Spinal cord (tissue), 10 donors: Measurements from ENCODE around the gene TIGD6. TPM values are rescaled to one million over a fixed set of nuclear protein-coding genes. Genes with fewer than 3 reads are reported as not detected.

ENCODE experiments used
- DNase-seq, 6 donors: peaks; one replicate each; pipeline versions ENCODE4 v3.0.0 to v3.0.0-alpha.2; 2013 to 2015; ENCODE audit warnings: low spot score in 6 of 6, low read depth in 4 of 6
- H3K27ac ChIP-seq: one replicate; pipeline ENCODE4 v1.5.1; 2013; ENCODE audit warnings: low read depth, low read length, control low read depth
- H3K27me3 ChIP-seq: one replicate; pipeline ENCODE4 v1.6.1; 2013; ENCODE audit warnings: low read length; ENCODE audit not compliant: control insufficient read depth, insufficient read depth
- H3K36me3 ChIP-seq: one replicate; pipeline ENCODE4 v1.6.1; 2013; ENCODE audit warnings: low read length; ENCODE audit not compliant: control insufficient read depth, insufficient read depth
- H3K4me1 ChIP-seq: one replicate; pipeline ENCODE4 v1.6.1; 2013; ENCODE audit warnings: low read length; ENCODE audit not compliant: control insufficient read depth, insufficient read depth
- H3K4me3 ChIP-seq: one replicate; pipeline ENCODE4 v1.5.1; 2013; ENCODE audit warnings: low read depth, low read length, control low read depth
- H3K9me3 ChIP-seq: one replicate; pipeline ENCODE4 v1.6.1; 2013; ENCODE audit warnings: low read length; ENCODE audit not compliant: control insufficient read depth, insufficient read depth
- WGBS: methylation state at CpG from one replicate; pipeline ENCODE4 v1.1.5; 2013; ENCODE audit warnings: missing lambda C conversion rate; ENCODE audit not compliant: insufficient coverage; 5-methylcytosine and 5-hydroxymethylcytosine counted together
- long read RNA-seq, 4 donors: transcript quantifications; one replicate each; lab custom pipeline, GENCODE V29; 2026
- polyA plus RNA-seq, 2 donors: library from polyadenylated mRNA; unstranded; fragments of 120-200 nt; gene quantifications; one replicate each; pipeline ENCODE4 v1.2.1, GENCODE V29; 2013; ENCODE audit not compliant: insufficient read length in 2 of 2
- total RNA-seq, 2 donors: library from RNA; depleted of rRNA in 1 of 2; stranded (reverse); fragments of 120-200 nt in 1 of 2; fragments of >200 nt in 1 of 2; gene quantifications; one replicate each; pipeline versions ENCODE4 v1.2.3 to v1.2.4, GENCODE V29; 2013 to 2014
- donor health status: healthy.

Gene TIGD6
- total RNA-seq (1 to 10 TPM; 5.4 to 7.5 TPM), polyA plus RNA-seq (1 to 10 TPM; 4.2 to 5.5 TPM)
- long read RNA-seq, donor 1, full-length matches to known transcripts: 3 of 3 reads
- long read RNA-seq, donor 1, partial matches to known transcripts: 0 of 3 reads
- long read RNA-seq, donor 1, other reads (novel, unspliced or antisense): 0 of 3 reads
- long read RNA-seq, donor 2: 0 reads
- long read RNA-seq, donor 3, full-length matches to known transcripts: 2 of 2 reads
- long read RNA-seq, donor 3, partial matches to known transcripts: 0 of 2 reads
- long read RNA-seq, donor 3, other reads (novel, unspliced or antisense): 0 of 2 reads
- long read RNA-seq, donor 4, full-length matches to known transcripts: 2 of 10 reads
- long read RNA-seq, donor 4, partial matches to known transcripts: 8 of 10 reads
- long read RNA-seq, donor 4, other reads (novel, unspliced or antisense): 0 of 10 reads

- WGBS: under 1% methylated on average over 72 of the region's 72 CpGs
- Histone ChIP-seq H3K9me3 (no peaks in the 10 kb centered on the region), H3K27me3 (no peaks in the 10 kb centered on the region), H3K4me1 (peaks cover 22% of the 10 kb centered on the region), H3K27ac (peak within 1 kb of the TSS; percentile 89), H3K36me3 (no peaks in the 10 kb centered on the region), H3K4me3 (peak within 1 kb of the TSS; percentile 98)
- peak; percentile 83 to 98 (median 88) for DNase-seq
These were observed at the start of gene TIGD6, which contains the start of gene HMGXB3 for GRCh38 chr5:150000256-150000989. TSS of gene TIGD6 (minus strand) at chr5:150000654. CDS start at chr5:149996348, 4,306 bp downstream. TSS of gene HMGXB3 (plus strand) at chr5:150000739. CDS start at chr5:150004853, 4,114 bp downstream.

- Histone ChIP-seq H3K4me3 (no peak overlapping the region), H3K36me3 (peaks cover 85% of the 10 kb centered on the region), H3K9me3 (no peaks in the 10 kb centered on the region), H3K4me1 (no peaks in the 10 kb centered on the region), H3K27ac (no peak overlapping the region), H3K27me3 (no peaks in the 10 kb centered on the region)
- no peak for DNase-seq
- 100% methylated on average over 1 of the region's 6 CpGs for WGBS
These were observed 45.6 kb upstream of the TIGD6 start for GRCh38 chr5:150046031-150046430.

GRCh38 chr5:150045549-150045948 is 45.1 kb upstream of the TIGD6 start:
- DNase-seq: no peak
- 57% methylated on average over 1 of the region's 6 CpGs for WGBS
- H3K4me3 ChIP-seq: no peak overlapping the region
- H3K4me1 ChIP-seq: no peaks in the 10 kb centered on the region
- H3K36me3 ChIP-seq: peaks cover 85% of the 10 kb centered on the region
- no peak overlapping the region for H3K27ac ChIP-seq
- no peaks in the 10 kb centered on the region for H3K9me3 ChIP-seq
- H3K27me3 ChIP-seq: no peaks in the 10 kb centered on the region

- 82% methylated on average over 5 of the region's 7 CpGs for WGBS
- no peak for DNase-seq
- Histone ChIP-seq H3K9me3 (no peaks in the 10 kb centered on the region), H3K27me3 (no peaks in the 10 kb centered on the region), H3K36me3 (peaks cover 80% of the 10 kb centered on the region), H3K27ac (no peak overlapping the region), H3K4me1 (no peaks in the 10 kb centered on the region), H3K4me3 (no peak overlapping the region)
These were observed 44.3 kb upstream of the TIGD6 start for GRCh38 chr5:150044712-150045111.

GRCh38 chr5:150044329-150044681 is 43.9 kb upstream of the TIGD6 start:
- Histone ChIP-seq H3K4me3 (no peak overlapping the region), H3K36me3 (peaks cover 76% of the 10 kb centered on the region), H3K4me1 (no peaks in the 10 kb centered on the region), H3K27me3 (no peaks in the 10 kb centered on the region), H3K27ac (no peak overlapping the region), H3K9me3 (no peaks in the 10 kb centered on the region)
- no peak for DNase-seq

- Histone ChIP-seq H3K27ac (no peak overlapping the region), H3K4me1 (no peaks in the 10 kb centered on the region), H3K9me3 (no peaks in the 10 kb centered on the region), H3K36me3 (peaks cover 70% of the 10 kb centered on the region), H3K27me3 (no peaks in the 10 kb centered on the region), H3K4me3 (no peak overlapping the region)
- WGBS: 90% methylated on average over 3 of the region's 4 CpGs
- no peak for DNase-seq
These were observed 43.3 kb upstream of the TIGD6 start for GRCh38 chr5:150043657-150044328.

GRCh38 chr5:150042459-150042858 is 42.0 kb upstream of the TIGD6 start:
- no peaks in the 10 kb centered on the region for H3K9me3 ChIP-seq
- H3K27me3 ChIP-seq: no peaks in the 10 kb centered on the region
- no peak for DNase-seq
- no peaks in the 10 kb centered on the region for H3K4me1 ChIP-seq
- no peak overlapping the region for H3K4me3 ChIP-seq
- WGBS: 92% methylated on average over 1 of the region's 3 CpGs
- H3K36me3 ChIP-seq: peaks cover 58% of the 10 kb centered on the region
- H3K27ac ChIP-seq: no peak overlapping the region

GRCh38 chr5:150038547-150038946 is 38.1 kb upstream of the TIGD6 start:
- DNase-seq: no peak
- no peak overlapping the region for H3K4me3 ChIP-seq
- no peaks in the 10 kb centered on the region for H3K4me1 ChIP-seq
- H3K36me3 ChIP-seq: peaks cover 42% of the 10 kb centered on the region
- no peaks in the 10 kb centered on the region for H3K9me3 ChIP-seq
- 38% methylated on average over 1 of the region's 2 CpGs for WGBS
- no peak overlapping the region for H3K27ac ChIP-seq
- H3K27me3 ChIP-seq: no peaks in the 10 kb centered on the region

GRCh38 chr5:150036513-150036912 is 36.1 kb upstream of the TIGD6 start:
- Histone ChIP-seq H3K4me3 (no peak overlapping the region), H3K27me3 (no peaks in the 10 kb centered on the region), H3K4me1 (no peaks in the 10 kb centered on the region), H3K9me3 (no peaks in the 10 kb centered on the region), H3K36me3 (peaks cover 42% of the 10 kb centered on the region), H3K27ac (no peak overlapping the region)
- WGBS: 85% methylated on average over 7 of the region's 9 CpGs
- DNase-seq: no peak
